GM21390 (cell line): ENCODE data around the gene APOA1.

Experiments
- ATAC-seq: cut with Tn5 transposase; IDR thresholded peaks from one replicate; pipeline ENCODE4 v1.9.1; 2021; ENCODE audit not compliant: unreplicated experiment

The APOA1 gene

GRCh38 chr11:116791002-116791812 is 46.2 kb downstream of the APOA1 start:
- no peak for ATAC-seq

DNA sequence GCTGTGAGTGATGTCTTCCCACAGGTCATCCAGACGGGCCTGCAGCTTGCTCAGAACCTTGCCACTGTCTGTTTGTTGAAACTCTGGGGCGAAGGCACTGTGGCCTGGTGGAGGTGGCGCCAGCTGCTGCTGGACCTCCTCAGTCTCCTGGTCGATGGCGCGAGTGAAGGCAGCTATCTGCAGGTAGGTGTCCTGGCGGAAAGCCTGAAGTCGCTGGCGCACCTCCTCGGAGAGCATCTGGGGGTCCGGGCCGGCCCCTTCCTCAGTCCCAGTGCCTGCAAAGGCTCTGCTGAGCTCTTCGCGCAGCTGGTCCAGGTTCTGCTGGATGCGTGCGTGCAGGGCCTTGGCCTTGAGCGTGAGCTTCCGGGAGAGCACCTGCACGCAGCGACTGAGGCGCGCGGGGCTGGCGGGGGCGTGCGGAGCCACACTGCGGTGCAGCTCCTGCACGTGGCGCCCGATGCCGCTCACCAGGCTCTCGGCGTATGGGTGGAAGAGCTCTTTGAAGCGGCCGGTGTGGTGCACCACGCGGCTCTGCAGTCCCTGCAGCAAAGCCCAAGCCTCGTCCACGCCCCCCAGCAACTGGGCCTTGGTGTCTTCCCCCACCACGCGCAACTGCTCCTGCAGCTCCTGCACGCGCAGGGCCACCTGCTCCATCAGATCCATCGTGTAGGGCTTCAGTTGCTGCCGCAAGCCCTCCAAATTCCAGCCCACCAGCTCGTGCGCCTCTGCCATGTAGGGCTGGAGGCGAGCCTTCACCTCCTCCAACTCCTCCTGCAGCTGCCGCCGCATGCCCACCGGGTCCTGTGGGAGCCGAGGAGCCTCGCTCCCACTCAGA is 47.0 kb downstream of the APOA1 start:
- ATAC-seq = no peak

DNA sequence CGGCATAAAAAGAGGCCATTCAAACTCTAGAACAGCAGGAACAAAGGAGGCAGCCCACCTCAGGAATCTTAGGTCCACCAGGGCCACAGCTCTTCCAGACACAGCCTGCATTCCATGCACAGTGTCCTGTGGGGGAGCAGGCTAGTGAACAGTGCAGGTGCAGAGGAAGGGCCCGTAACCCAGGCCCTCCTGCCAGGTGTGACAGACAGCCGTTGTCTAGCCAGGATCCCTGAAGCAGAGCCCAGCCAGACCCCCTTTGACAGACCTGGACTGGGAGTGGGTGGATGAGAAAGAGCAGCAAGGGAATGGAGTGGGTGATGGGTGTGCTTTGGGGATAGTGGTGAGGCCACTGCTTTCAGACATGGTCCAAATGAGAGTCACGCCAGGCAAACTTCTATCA is 48.4 kb downstream of the APOA1 start:
- ATAC-seq = no peak

- ATAC-seq = no peak
These were observed 48.9 kb downstream of the APOA1 start for GRCh38 chr11:116788534-116788933.

GRCh38 chr11:116787786-116788486 is 49.5 kb downstream of the APOA1 start, which contains the start of gene ZPR1:
Gene ZPR1, minus strand, starts transcription at chr11:116788023. Its CDS starts 33 bp downstream, at chr11:116787990.
- ATAC-seq = peak; percentile 90

DNA sequence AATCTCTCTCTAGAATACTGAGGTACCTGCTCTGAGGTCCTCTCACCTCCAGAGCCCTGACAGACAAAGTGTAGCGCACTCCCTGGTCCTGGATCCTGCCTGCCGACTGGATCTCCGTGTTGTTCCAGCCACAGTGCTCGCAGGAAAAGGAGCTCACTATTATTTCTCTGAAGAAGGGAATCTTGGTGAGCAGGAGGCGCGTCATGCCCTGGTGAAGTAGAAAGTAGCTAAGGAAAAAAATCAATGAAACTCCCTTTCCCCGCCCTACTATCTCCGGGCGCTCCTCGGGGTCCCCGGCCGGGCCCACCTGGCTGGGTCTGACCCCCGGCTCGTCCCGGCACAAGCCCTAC is 50.0 kb downstream of the APOA1 start:
- ATAC-seq = no peak

DNA sequence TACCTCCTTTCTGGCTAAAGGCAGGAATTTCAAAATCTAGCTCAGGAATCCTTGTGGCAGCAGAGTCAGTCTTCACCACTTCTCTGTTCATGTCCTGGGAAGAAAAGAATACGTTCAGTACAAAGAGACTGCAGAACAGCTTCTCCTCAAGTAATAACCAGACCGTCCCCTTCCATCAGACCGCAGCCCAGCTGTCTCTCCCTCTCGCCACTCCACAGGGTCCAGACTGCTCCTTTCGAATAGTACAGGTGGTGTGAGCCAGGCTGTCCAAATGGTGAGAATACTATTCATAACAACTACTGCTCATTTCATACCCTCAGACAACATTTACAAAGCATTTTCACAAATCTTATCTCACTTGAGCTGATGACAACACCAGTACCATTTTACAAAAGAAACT is 50.5 kb downstream of the APOA1 start:
- ATAC-seq = no peak

DNA sequence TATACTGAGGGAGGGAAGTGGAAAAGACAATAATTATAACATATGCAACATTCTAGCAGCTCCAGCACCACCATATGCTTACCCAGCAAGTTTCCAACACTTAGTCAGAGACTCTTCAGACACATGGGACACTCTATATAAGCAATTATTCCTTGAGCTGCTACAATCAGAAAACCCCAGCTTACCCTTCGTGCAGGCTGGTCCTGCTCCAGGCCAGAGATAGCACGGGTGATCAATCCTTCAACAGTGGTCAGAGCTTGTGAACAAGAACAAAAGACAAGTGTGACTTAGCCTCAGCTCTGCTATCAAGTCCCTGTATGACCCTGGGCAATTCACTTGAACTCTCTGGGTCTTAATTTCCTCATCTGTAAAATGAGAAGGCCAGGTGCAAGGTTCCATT is 51.1 kb downstream of the APOA1 start:
- no peak for ATAC-seq
